Activated CD4-positive, alpha-beta T cell treated with anti-CD3 and anti-CD28 coated beads for 4 hours (primary cell): ENCODE data around the gene OGFRL1.

Experiments used
- DNase-seq, 2 donors: peaks; one replicate each; pipeline ENCODE4 v3.0.0-alpha.2; 2020

The OGFRL1 gene

DNA sequence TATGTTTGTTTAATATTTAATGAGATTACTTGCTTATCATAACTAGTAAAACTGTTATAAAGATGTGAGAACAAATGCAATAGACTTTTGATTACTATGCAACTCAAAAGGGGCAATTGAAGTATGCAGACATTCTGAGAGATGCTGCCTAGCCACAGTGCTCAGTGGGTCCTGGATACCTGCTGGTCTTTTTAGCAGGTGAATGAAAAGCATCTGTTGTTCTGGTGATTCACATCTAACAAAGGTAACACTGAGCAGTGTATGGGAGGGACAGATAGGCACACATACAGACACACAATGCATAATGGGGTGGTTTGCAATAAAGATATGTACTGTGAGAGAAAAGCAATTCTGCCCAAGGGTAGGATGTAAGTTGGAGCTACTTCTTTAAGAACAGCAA is 46.9 kb downstream of the OGFRL1 start:
- no peak for DNase-seq

DNA sequence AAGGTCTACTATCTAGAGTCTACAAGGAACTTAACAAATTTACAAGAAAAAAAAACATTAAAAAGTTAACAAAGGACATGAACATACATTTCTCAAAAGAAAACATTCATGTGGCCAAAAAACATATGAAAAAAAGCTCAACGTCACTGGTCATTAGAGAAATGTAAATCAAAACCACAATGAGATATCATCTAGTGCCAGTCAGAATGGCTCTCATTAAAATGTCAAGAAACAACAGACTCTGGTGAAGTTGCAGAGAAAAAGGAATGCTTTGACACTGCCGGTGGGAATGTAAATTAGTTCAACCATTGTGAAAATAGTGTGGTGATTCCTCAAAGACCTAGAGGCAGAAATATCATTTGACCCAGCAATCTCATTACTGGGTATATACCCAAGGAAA is 48.3 kb downstream of the OGFRL1 start:
- DNase-seq = no peak

DNA sequence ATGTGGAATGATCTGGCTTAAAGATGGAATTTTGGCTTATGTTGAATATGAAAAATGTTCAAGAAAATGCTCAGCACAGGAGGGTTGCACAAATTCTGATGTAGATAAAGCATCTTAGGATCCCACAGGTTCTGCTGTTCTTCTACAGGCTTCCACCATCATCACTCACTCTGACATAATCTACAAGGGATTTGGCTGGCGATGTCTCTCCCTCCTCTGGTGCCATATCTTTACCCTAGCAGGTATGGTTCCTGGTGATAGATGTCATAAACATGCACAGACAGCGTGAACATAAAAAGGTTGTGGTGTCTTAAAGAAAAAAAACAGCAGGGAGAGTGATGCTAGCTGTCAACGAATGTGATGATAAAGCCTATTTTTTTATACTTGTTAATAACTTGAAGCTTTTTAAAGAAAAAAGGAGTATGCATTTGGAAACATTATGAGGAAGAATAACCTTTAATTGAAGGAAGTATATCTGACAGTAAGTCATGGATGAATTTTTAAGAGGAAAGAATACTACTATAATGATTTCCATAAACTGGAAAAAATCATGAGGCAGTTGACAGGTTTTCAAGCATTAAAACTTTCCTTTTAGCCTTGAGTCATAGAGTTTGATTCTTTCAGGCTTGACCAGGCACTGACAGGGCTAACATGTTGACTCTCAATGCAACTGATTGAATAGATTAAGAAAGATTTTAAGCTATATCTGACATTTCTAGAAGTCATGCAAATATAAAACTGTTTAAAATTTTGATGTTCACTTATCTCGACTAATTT is 50.1 kb downstream of the OGFRL1 start:
- no peak for DNase-seq

DNA sequence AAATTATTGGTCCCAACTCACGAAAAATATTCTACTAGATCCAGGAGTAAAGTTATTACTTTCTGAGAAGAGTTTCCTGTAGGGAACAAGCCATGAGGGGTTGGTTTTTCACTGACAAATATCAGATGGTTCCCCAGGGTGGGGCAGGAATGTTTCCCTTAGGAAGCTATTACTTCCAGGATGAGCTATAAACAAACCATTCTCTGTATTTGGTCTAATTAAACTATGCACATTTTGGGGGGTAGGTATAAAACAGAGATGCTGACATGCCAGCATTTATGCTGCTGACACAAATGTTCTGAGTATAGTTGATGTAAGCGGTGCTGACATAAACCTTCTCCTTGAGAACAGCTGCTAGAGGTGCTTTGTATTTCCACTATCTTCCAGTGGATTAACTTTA is 54.2 kb downstream of the OGFRL1 start:
- no peak for DNase-seq

DNA sequence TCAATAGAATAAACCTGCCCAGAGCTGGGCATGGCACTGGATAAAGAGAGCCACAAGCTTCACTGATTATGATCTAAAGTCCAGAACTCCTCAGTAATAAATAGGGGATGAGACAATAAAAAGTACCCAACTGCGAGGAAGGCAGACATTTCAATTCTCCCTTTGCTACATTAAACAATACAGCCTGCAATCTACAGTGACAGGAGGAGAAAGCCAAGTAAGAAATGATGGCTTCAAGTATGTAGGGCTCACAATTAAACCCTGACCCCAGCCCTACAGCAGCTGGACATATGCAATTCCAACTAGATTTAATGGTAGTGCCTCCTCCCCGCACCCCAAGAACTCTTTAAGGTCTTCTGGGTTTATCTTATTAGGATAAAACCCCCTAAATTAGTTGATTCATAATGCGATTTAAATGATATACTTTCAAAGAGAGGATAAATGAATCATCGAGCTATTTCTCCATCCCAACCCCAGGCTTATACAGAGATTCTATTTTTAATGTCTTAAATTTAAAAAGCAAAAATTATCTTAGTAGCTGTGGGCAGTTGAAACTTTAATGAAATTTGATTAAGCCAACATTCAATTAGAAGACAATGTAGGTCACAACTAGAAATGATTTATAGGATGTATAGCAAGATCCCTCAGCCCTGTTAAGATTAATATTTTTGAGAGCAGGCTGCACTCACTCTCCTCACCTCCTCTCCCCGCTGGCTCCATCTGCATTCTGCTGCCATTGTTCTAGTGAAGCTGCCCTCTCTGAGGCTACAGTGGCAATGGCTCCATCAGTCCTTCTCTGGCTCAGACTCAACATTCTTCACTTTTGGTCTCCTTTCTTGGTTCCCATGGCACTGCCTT is 57.1 kb downstream of the OGFRL1 start:
- DNase-seq = no peak

DNA sequence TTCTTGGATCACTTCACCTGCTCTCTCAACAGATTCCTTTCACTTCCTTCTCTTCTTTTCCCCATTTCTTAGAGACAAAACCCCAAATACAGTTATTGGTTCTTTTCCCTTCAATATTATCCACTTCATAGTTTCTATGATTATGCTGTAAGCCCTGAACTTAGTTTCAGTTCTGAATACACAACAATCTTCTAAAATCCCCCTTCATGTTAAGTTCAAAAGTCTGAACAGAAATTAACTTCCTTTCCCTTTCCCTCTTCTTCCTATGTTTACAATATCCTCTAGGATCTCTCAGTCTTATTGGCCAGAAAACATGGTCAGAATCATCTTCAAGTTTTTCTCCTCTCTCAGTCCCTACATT is 57.7 kb downstream of the OGFRL1 start:
- no peak for DNase-seq

DNA sequence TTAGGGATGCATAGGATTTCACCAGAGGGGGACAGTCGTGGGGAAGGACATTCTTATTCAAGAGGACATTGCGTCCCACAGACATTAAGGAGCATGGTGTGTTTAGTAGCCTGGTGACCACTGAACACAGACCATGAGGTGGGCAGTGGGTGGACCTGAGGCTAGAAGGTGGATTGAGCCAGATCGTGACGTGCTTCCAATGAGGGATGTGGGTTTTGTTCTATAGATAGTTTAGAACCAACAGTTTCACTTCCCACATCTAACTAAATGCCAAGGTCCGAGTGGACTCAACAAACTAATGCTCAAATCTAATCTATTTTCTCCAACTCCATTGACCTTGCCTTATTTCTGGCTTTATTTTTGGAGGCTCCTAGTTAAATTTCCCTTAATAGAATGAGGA is 58.5 kb downstream of the OGFRL1 start:
- DNase-seq = no peak

DNA sequence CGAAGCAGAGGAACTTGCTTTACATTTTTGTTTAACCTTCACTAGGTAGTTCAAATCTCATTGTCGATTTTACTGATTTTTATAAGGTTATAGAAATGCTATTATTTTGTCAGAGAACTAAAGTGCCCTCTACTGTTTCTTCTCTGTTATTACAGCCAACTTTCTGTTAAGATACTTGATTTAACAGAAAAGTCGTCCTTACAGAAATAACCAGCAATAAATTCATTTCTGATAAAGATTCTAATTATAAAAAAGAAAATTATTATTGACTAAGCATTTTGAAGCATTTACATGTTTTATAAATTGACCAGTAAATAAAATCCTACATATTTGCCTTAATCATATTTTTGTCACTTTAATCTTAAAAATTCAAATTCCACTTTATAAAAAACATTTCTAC is 60.8 kb downstream of the OGFRL1 start:
- DNase-seq = no peak

DNA sequence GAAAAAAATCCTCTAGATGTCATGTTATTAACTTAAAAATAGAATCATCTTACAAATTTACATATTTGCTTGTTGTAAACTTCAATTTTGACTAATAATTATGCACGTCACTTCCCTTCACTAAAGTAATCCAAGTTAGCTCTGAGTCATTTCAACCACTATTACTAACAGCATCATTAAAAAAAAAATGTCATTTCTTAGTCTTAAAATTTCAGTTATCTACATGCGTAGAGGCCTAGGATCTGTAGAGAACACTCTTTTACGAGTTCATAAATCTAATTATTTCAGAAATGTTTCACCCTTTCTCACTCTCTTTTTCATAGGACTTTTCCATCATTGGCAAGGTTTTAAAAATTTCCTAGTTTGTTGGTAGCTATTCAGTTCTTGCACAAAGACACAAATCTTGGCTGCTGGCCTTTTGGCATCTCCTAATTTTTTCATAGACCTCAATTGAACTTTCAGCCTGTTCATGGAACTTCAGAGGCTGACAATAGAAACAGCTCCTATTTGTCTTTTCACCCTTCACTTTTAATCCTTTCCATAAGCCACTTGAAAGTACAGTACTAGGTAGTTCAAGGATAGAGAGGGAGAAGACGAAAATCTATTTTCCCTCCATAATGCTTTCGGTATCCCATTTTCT is 61.5 kb downstream of the OGFRL1 start:
- DNase-seq = no peak

DNA sequence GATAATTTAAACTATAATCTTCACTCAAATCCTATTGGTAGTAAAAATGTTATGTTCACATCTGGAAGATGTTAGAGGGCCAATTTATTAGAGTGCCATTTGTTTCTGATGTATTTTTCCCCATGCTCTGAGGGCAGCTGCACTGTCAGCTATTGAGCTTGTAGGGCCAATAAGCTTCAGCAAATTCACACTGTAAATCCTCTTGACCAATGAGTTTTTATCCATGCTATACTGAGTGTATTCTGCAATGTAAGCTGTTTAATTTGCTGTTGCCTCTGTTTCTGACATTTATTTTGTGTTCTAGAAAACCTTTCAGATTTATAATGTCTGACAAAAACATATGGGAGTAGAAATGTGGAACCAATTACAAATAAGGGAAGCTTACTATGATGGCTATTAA is 62.6 kb downstream of the OGFRL1 start:
- DNase-seq = no peak
